GM12865 (cell line): ENCODE measurements around the gene RELL2.

Experiments used
- DNase-seq: peaks from one replicate; pipeline ENCODE4 v3.0.0; 2010; ENCODE audit warnings: low read depth
- H3K4me3 ChIP-seq: 2 replicates; pipeline ENCODE4 v1.5.1; 2011; ENCODE audit warnings: mild to moderate bottlenecking, low read depth, low read length, control low read depth
- CTCF ChIP-seq: IDR thresholded peaks from 2 replicates; pipeline ENCODE4 v1.5.1; 2011; ENCODE audit warnings: low read length, control low read depth, low read depth, inconsistent platforms; ENCODE audit not compliant: insufficient read depth; ENCODE audit errors: missing control alignments

RELL2 gene

GRCh38 chr5:141611289-141611688 lies 25.5 kb upstream of the RELL2 start:
- no peak overlapping the region for H3K4me3 ChIP-seq
- DNase-seq = no peak
- no peak for TF ChIP-seq CTCF

- no peak for TF ChIP-seq CTCF
- no peak overlapping the region for H3K4me3 ChIP-seq
- DNase-seq = no peak
These were observed 23.5 kb upstream of the RELL2 start for GRCh38 chr5:141613344-141613743.

GRCh38 chr5:141615991-141616720 lies 20.6 kb upstream of the RELL2 start:
- TF ChIP-seq CTCF = no peak
- no peak for DNase-seq
- peak overlapping the region; percentile 63 for H3K4me3 ChIP-seq

- H3K4me3 ChIP-seq = peak overlapping the region; percentile 63
- DNase-seq = no peak
- no peak for TF ChIP-seq CTCF
These were observed 19.7 kb upstream of the RELL2 start for GRCh38 chr5:141617128-141617527.

- DNase-seq = no peak
- no peak for TF ChIP-seq CTCF
- H3K4me3 ChIP-seq = peak overlapping the region; percentile 63
These were observed 19.1 kb upstream of the RELL2 start for GRCh38 chr5:141617682-141618029.

- peak; percentile 64 for DNase-seq
- H3K4me3 ChIP-seq = peak overlapping the region; percentile 63
- TF ChIP-seq CTCF = no peak
These were observed 18.6 kb upstream of the RELL2 start for GRCh38 chr5:141618030-141618803.
